Caco-2 (cell line): ENCODE results near the gene SERINC3. TPM values are rescaled to one million over a fixed set of nuclear protein-coding genes. Genes with fewer than 3 reads are reported as not detected.

Source experiments
- BruUV-seq: library from RNA; stranded (reverse); fragments of 400-500 nt; replicated peaks from 2 replicates; lab custom pipeline; 2021; lab: Mats Ljungman, UMichigan
- CTCF ChIA-PET: fragments of 300-600 bp; sonication (Branson Sonifier 250); formaldehyde crosslinking; loops from one replicate; lab custom pipeline; 2022; ENCODE audit warnings: antibody characterized with exemption; lab: Charles Lee
- POLR2A ChIA-PET: fragments of 300-600 bp; sonication (Branson Sonifier 250); formaldehyde crosslinking; loops from one replicate; lab custom pipeline; 2022; ENCODE audit warnings: antibody characterized with exemption; lab: Charles Lee
- DNase-seq, 2 experiments: peaks; one replicate each; pipeline versions ENCODE4 v3.0.0 to v3.0.0-alpha.2; 2020 to 2022
- H3K27me3 ChIP-seq: replicated peaks from 2 replicates; pipeline ENCODE4 v1.6.0; 2011; ENCODE audit warnings: low read length; ENCODE audit not compliant: control insufficient read depth, insufficient read depth
- H3K36me3 ChIP-seq: 2 replicates; pipeline ENCODE4 v1.5.1; 2011; ENCODE audit warnings: low read length; ENCODE audit not compliant: control insufficient read depth, insufficient read depth
- H3K4me1 ChIP-seq: fragments of 250-450 bp; sonication (Bioruptor Pico); 2 replicates; pipeline ENCODE4 v1.5.1; 2020; ENCODE audit warnings: mild to moderate bottlenecking
- H3K4me3 ChIP-seq: 2 replicates; pipeline ENCODE4 v1.5.1; 2011; ENCODE audit warnings: low read depth, mild to moderate bottlenecking, control low read depth, low read length
- H3K9me3 ChIP-seq: fragments of 250-450 bp; sonication (Bioruptor Pico); 2 replicates; pipeline ENCODE4 v1.5.1; 2020; ENCODE audit warnings: mild to moderate bottlenecking, moderate library complexity
- H3K27ac Mint-ChIP-seq: one replicate; pipeline ENCODE4 v1.8.0; 2022; ENCODE audit warnings: mixed read lengths; ENCODE audit not compliant: unreplicated experiment
- H3K27me3 Mint-ChIP-seq: one replicate; pipeline ENCODE4 v1.8.0; 2022; ENCODE audit warnings: mixed read lengths; ENCODE audit not compliant: insufficient read depth, unreplicated experiment
- H3K36me3 Mint-ChIP-seq: one replicate; pipeline ENCODE4 v1.8.0; 2022; ENCODE audit warnings: mild to moderate bottlenecking, mixed read lengths; ENCODE audit not compliant: insufficient read depth, unreplicated experiment
- H3K4me1 Mint-ChIP-seq: one replicate; pipeline ENCODE4 v1.8.0; 2022; ENCODE audit warnings: low read depth, mixed read lengths; ENCODE audit not compliant: unreplicated experiment
- H3K4me3 Mint-ChIP-seq: one replicate; pipeline ENCODE4 v1.8.0; 2022; ENCODE audit warnings: mild to moderate bottlenecking, moderate library complexity, mixed read lengths; ENCODE audit not compliant: unreplicated experiment
- H3K9me3 Mint-ChIP-seq: one replicate; pipeline ENCODE4 v1.8.0; 2022; ENCODE audit warnings: mixed read lengths; ENCODE audit not compliant: unreplicated experiment
- CTCF ChIP-seq, 2 experiments: fragments of 200-600 bp in 1 of 2; IDR thresholded peaks; 1 replicate in 1 of 2; 2 replicates in 1 of 2; pipeline versions ENCODE4 v1.5.1 to v1.8.0; 2011 to 2022; ENCODE audit warnings: antibody characterized with exemption in 1 of 2, control low read depth in 1 of 2, inconsistent platforms in 1 of 2, low read depth in 1 of 2, low read length in 1 of 2, mild to moderate bottlenecking in 1 of 2, moderate library complexity in 1 of 2; ENCODE audit not compliant: insufficient read depth in 1 of 2, severe bottlenecking in 1 of 2, unreplicated experiment in 1 of 2
- intact Hi-C: fragments of 100-400 bp; cut with micrococcal nuclease; formaldehyde crosslinking; loops from one replicate; pipeline ENCODE4 v1.10.0; 2022; ENCODE audit not compliant: unreplicated experiment
- total RNA-seq: library from RNA; stranded (reverse); gene quantifications from 2 replicates; pipeline ENCODE4 v1.2.3, GENCODE V29; 2022

SERINC3 gene
- total RNA-seq, 1 experiment from 2014 or later: 185 TPM

GRCh38 chr20:44448753-44449546, 72.9 kb downstream of the SERINC3 start:
- Mint-ChIP-seq H3K27ac (no peak overlapping the region), H3K27me3 (no peaks in the 10 kb centered on the region), H3K36me3 (no peaks in the 10 kb centered on the region), H3K4me3 (no peak overlapping the region), H3K9me3 (no peaks in the 10 kb centered on the region), H3K4me1 (peaks cover 16% of the 10 kb centered on the region)
- no peaks in the 10 kb centered on the region for H3K27me3 ChIP-seq
- peak; percentile 60 to 62 for DNase-seq
- no TSS peak for BruUV-seq
- intact Hi-C loops: no loop called here
- POLR2A ChIA-PET: no interaction called here
- TF ChIP-seq CTCF (IDR thresholded peaks at IDR 0.05; ENCODE audit: insufficient read depth in 1 of 2, low read depth in 1 of 2, low read length in 1 of 2, severe bottlenecking in 1 of 2, unreplicated experiment in 1 of 2): peak; percentile 32 to 64
- CTCF ChIA-PET: no interaction called here
- no peaks in the 10 kb centered on the region for H3K36me3 ChIP-seq
- no peaks in the 10 kb centered on the region for H3K4me1 ChIP-seq
- H3K4me3 ChIP-seq: no peak overlapping the region
- no peaks in the 10 kb centered on the region for H3K9me3 ChIP-seq

- H3K9me3 ChIP-seq: no peaks in the 10 kb centered on the region
- ChIA-PET CTCF (no interaction called here), POLR2A (no interaction called here)
- no peaks in the 10 kb centered on the region for H3K27me3 ChIP-seq
- Mint-ChIP-seq H3K27ac (no peak overlapping the region), H3K36me3 (no peaks in the 10 kb centered on the region), H3K4me1 (peaks cover 16% of the 10 kb centered on the region), H3K4me3 (no peak overlapping the region), H3K9me3 (no peaks in the 10 kb centered on the region), H3K27me3 (no peaks in the 10 kb centered on the region)
- no peak overlapping the region for H3K4me3 ChIP-seq
- DNase-seq: no peak
- no peaks in the 10 kb centered on the region for H3K36me3 ChIP-seq
- H3K4me1 ChIP-seq: peaks cover 7% of the 10 kb centered on the region
- BruUV-seq: no TSS peak
- no peak for TF ChIP-seq CTCF (IDR thresholded peaks at IDR 0.05; ENCODE audit: insufficient read depth in 1 of 2, low read depth in 1 of 2, low read length in 1 of 2, severe bottlenecking in 1 of 2, unreplicated experiment in 1 of 2)
- intact Hi-C loops: no loop called here
These were observed 73.9 kb downstream of the SERINC3 start for GRCh38 chr20:44447827-44448419.

Other genes starting within 250 kb of the SERINC3 start
- 13.9 and 14.4 TPM in 2 replicates for gene FITM2, start 210.9 kb downstream of the SERINC3 start, total RNA-seq
- not detected in 2 replicates for gene R3HDML, start 185.0 kb downstream of the SERINC3 start, total RNA-seq
- gene HNF4A, start 166.4 kb downstream of the SERINC3 start, total RNA-seq: 256 and 292 TPM in 2 replicates
- 53.9 and 54.6 TPM in 2 replicates for gene TTPAL, start 46.2 kb downstream of the SERINC3 start, total RNA-seq
- gene PKIG, start 60.5 kb upstream of the SERINC3 start, total RNA-seq: 25.9 and 29.5 TPM in 2 replicates
- gene ADA, start 129.6 kb upstream of the SERINC3 start, total RNA-seq: 21.1 and 23.5 TPM in 2 replicates
- gene CCN5, start 193.3 kb upstream of the SERINC3 start, total RNA-seq: not detected in 2 replicates
- 2.9 and 3.4 TPM in 2 replicates for gene KCNK15, start 223.8 kb upstream of the SERINC3 start, total RNA-seq